GM21381 (cell line): ENCODE data around the gene CNIH4.
"Not testable (repeated sequence)": the region's sequence is repeated elsewhere in the genome, so short reads cannot be mapped to it uniquely, and the experiment has no call there.

ENCODE experiments used
- ATAC-seq: cut with Tn5 transposase; IDR thresholded peaks from one replicate; pipeline ENCODE4 v1.9.1; 2021; ENCODE audit warnings: mild to moderate bottlenecking, moderate library complexity; ENCODE audit not compliant: unreplicated experiment

CNIH4 gene

DNA sequence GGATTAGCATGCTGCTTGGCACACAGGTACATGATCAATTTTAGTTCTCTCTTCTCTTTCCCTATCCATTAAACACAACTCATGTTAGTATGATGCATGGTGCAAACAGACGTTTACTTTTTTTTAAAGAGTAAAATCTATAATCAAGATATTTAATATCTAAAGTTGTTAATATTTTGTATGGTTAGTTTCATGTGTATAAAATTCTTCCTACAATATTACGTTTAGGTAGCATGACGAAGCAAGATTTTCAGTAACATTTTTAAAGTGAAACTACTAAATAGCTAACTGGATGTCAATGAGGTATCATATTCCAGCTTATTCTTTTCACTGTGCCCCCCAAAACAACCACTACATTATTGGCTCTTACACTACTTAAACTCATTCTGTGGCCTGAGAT, 36.6 kb downstream of the CNIH4 start:
- no peak for ATAC-seq

DNA sequence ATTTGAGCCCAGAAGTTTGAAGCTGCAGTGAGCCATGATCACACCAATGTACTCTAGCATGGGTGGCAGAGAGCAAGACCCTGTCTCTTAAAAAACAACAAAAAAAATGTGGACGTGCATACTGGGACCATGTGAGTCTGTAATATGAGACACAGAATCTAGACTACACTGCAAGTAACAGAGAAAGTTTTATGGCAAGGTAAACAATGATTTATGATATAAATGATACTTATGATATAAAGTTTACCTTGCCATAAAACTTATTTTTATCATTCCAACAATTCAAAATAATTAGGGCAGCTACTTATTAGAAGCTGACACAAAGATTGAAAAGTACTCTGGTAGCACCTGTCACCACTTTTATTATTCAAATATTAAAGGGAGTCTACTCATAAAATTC, 43.2 kb downstream of the CNIH4 start:
- ATAC-seq: no peak

- ATAC-seq: no peak
Measured at GRCh38 chr1:224402472-224403036, 45.9 kb downstream of the CNIH4 start.

DNA sequence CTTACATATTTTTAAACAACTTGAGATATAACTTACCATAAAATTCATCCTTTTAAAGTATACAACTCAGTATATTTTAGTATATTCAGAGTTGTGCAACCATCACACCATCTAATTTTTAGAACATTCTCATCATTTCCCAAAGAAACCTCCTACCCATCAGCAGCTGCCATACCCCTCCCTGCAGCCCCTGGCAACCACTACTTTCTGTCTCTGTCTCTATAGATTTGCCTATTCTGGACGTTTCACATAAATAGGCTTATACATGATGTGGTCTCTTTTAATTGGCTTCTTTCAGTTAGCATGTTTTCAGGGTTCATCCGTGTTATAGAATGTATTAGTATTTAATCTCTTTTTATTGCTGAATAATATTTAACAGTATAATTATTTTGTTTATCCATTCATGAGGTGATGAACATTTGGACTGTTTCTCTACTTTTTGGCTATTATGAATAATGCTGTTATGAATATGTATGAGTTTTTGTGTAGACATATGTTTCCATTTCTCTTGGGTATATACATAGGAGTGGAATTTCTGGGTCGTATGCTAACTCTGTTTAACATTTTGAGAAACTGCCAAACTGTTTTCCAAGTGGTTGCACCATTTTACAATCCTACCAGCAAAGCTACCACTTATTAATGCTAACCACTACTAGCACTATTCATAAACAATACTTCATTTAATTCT, 48.4 kb downstream of the CNIH4 start:
- no peak for ATAC-seq

DNA sequence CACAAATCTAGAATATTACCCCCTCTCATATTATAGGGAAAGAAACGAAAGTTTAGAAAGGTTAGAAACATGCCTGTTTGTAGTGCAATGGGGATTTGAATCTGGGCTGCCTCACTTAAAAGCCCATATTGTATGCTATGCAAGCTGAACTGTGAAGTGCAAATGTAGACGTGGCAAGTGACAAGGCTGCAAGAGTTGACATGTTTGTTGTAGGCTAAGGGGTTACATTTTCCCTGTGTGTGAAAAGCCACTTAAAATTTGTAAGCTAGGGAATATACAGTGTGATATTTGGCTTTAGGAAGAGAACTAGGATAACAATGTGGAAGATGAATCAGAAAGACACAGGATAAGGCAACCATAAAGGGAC, 48.9 kb downstream of the CNIH4 start:
- ATAC-seq: no peak

DNA sequence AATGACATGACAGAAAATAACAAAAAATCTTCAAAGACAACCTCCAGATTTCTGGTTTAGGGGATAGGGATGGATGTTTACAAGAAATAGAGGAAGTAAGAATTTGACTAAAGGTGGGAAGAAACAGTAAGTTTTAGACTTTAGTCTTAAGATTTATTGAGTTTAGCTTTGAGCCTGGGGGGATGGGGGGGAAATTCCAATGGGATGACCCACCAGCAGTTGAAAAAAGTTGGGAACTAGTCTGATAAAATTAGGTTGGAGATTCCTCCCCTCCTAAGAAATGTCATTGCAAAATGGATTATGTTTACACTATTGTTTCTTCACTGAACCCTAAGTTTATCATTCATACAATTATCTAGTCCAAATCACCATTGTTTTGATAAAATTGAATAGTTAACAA, 49.5 kb downstream of the CNIH4 start:
- ATAC-seq: no peak

- no peak for ATAC-seq
Measured at GRCh38 chr1:224407571-224408293, 51.1 kb downstream of the CNIH4 start.

DNA sequence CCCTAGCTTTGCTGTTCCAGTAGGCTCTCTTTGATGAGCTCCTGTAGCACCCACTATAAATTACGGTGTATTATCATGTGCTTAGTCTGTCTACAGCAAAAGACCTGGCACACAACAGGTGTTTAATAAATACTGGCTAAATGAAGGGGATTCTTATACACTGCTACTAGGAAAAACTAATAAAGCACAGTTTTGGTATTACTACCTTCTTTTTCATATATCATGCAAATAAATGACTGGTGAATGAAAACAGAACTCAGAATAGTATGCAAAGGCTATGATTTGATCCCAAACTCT, 51.6 kb downstream of the CNIH4 start:
- no peak for ATAC-seq

GRCh38 chr1:224411766-224412165, 55.1 kb downstream of the CNIH4 start:
- no peak for ATAC-seq

GRCh38 chr1:224420106-224420505, 63.4 kb downstream of the CNIH4 start:
- no peak for ATAC-seq

DNA sequence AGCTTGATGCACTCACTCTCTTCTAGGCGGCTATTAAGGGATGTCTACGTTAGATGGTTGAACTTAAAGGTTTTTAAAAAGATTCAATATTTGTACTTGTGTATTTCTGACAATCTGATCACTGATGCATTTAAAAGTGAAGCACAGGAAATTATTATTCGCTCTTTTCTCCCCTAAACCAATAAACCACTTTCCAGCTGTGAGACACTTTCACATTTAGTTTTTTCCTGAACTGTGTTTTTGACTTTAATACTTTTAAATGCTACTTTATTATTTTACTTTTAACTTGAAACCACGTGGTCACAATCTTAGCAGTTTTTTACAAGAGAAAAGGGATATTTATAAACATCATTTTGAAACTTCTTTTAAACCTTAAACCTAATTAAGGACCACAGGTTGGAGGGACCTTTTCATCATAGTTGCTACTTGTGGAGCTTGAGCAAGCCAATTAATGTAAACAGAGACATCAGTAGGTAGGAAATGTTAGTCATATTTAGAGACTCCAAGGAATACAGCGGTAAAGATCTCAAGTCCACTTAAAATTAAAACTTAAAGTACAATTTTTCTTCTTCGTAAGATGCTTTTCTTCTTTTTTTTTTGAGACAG, 68.7 kb downstream of the CNIH4 start:
- no peak for ATAC-seq

GRCh38 chr1:224426869-224427268, 70.2 kb downstream of the CNIH4 start:
- ATAC-seq: not testable (repeated sequence)

- no peak for ATAC-seq
Measured at GRCh38 chr1:224427346-224427745, 70.7 kb downstream of the CNIH4 start.

- not testable (repeated sequence) for ATAC-seq
Measured at GRCh38 chr1:224428713-224429112, 72.0 kb downstream of the CNIH4 start.
